Loucy (cell line): ENCODE measurements around the gene SLC35B1.
"Not testable (repeated sequence)": the region's sequence is repeated elsewhere in the genome, so short reads cannot be mapped to it uniquely, and the experiment has no call there.

Experiments used
- H2AFZ ChIP-seq: fragments of 200-600 bp; sonication (generic); 2 replicates; pipeline ENCODE4 v1.6.0; 2016; ENCODE audit warnings: antibody characterized with exemption, mild to moderate bottlenecking, low read length, moderate library complexity
- H3F3A ChIP-seq: fragments of 200-600 bp; 2 replicates; pipeline ENCODE4 v1.6.0; 2016; ENCODE audit warnings: antibody characterized with exemption, low read depth, mild to moderate bottlenecking
- H3K27me3 ChIP-seq: fragments of 200-600 bp; sonication (generic); 2 replicates; pipeline ENCODE4 v1.6.1; 2014; ENCODE audit warnings: low read length, mild to moderate bottlenecking; ENCODE audit not compliant: insufficient read depth, poor library complexity, severe bottlenecking
- H3K36me3 ChIP-seq: fragments of 200-600 bp; sonication (generic); 2 replicates; pipeline ENCODE4 v1.6.1; 2016; ENCODE audit warnings: low read length; ENCODE audit not compliant: insufficient read depth
- H3K4me1 ChIP-seq: fragments of 200-600 bp; sonication (generic); 2 replicates; pipeline ENCODE4 v1.5.1; 2014; ENCODE audit warnings: low read length, mild to moderate bottlenecking; ENCODE audit not compliant: insufficient read depth, poor library complexity, severe bottlenecking
- H3K4me2 ChIP-seq: fragments of 200-600 bp; sonication (generic); 2 replicates; pipeline ENCODE4 v1.6.0; 2014; ENCODE audit warnings: antibody characterized with exemption, low read length, low read depth, mild to moderate bottlenecking; ENCODE audit not compliant: poor library complexity, severe bottlenecking
- H3K4me3 ChIP-seq: fragments of 200-600 bp; sonication (generic); 2 replicates; pipeline ENCODE4 v1.5.1; 2014; ENCODE audit warnings: low read length, mild to moderate bottlenecking, mixed read lengths; ENCODE audit not compliant: poor library complexity, severe bottlenecking
- H3K79me2 ChIP-seq: fragments of 200-600 bp; sonication (generic); 2 replicates; pipeline ENCODE4 v1.6.1; 2014; ENCODE audit warnings: low read length; ENCODE audit not compliant: insufficient read depth
- H3K9ac ChIP-seq: fragments of 200-600 bp; sonication (generic); 2 replicates; pipeline ENCODE4 v1.6.0; 2014; ENCODE audit warnings: mild to moderate bottlenecking, low read depth, low read length, moderate library complexity; ENCODE audit not compliant: poor library complexity, severe bottlenecking
- H3K9me2 ChIP-seq: fragments of 200-600 bp; sonication (generic); replicated peaks from 2 replicates; pipeline ENCODE4 v1.6.1; 2016; ENCODE audit warnings: low read depth, low read length, mixed read lengths
- H3K9me3 ChIP-seq: fragments of 200-600 bp; sonication (generic); 2 replicates; pipeline ENCODE4 v1.6.1; 2014; ENCODE audit warnings: mild to moderate bottlenecking, antibody characterized with exemption, low read length, low read depth; ENCODE audit not compliant: insufficient read depth
- H4K20me1 ChIP-seq: fragments of 200-600 bp; sonication (generic); 2 replicates; pipeline ENCODE4 v1.6.0; 2014; ENCODE audit warnings: antibody characterized with exemption, low read length, mild to moderate bottlenecking; ENCODE audit not compliant: insufficient read depth, poor library complexity, severe bottlenecking
- CTCF ChIP-seq: fragments of 200-600 bp; sonication (generic); conservative IDR thresholded peaks from 2 replicates; pipeline ENCODE4 v1.5.1; 2014; ENCODE audit warnings: mild to moderate bottlenecking, antibody characterized with exemption, low read length
- EZH2phosphoT487 ChIP-seq: fragments of 200-600 bp; IDR thresholded peaks from 2 replicates; pipeline ENCODE4 v1.6.1; 2018; ENCODE audit warnings: antibody characterized with exemption, mild to moderate bottlenecking, moderate library complexity, borderline replicate concordance

Gene SLC35B1

DNA sequence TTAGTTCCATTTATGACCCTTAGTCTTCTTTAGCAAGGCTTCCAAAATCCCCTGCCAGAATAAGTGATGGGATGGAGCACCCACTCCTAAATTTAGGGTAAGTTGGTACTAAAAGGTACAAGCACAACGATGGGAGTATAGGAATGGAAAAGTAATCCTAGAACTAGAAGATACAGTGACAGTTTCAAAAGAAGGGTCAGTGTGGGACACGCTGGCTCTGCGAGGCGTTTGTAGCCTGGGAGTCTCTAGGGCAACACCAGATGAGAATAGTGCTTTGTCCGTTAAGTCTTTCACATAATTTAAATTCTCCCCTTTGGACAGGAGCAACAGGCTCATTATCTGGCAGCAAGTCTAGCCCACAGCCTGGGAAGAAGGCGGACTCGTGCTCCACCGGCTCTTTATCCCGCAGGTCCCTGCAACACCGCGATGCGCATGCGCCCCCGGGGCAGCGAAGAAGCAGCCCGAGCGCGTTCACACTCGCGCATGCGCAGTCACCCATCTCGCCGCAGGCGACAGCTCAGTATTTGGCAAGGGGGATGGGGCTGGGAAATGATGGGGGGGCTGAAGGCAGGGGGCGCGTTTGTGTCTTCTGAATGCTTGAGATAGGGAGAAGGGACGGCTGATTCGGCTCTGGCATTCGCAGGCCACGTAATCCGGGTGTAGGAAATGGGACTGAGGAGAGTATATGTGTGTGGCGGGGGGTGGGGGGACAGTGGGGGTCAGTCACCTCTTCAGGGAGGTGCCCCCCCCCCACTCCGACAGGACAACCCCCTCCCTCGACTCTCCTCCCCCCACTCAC lies 30.4 kb downstream of the SLC35B1 start:
- Histone ChIP-seq H3F3A (no peaks in the 10 kb centered on the region), H3K9me2 (no peaks in the 10 kb centered on the region), H3K27me3 (no peaks in the 10 kb centered on the region), H3K9ac (peak overlapping the region; percentile 83), H3K4me1 (peaks cover 27% of the 10 kb centered on the region), H3K4me3 (peak overlapping the region; percentile 85), H3K9me3 (no peaks in the 10 kb centered on the region), H4K20me1 (peaks cover 40% of the 10 kb centered on the region), H3K79me2 (peaks cover 46% of the 10 kb centered on the region), H2AFZ (peak overlapping the region; percentile 70), H3K4me2 (peak overlapping the region; percentile 90), H3K36me3 (no peaks in the 10 kb centered on the region)
- TF ChIP-seq EZH2phosphoT487 (no peak), CTCF (no peak)

GRCh38 chr17:49676276-49676868 lies 31.4 kb downstream of the SLC35B1 start:
- peak overlapping the region; percentile 83 for H3K9ac ChIP-seq
- H3K4me2 ChIP-seq = peak overlapping the region; percentile 90
- H3K4me3 ChIP-seq = peak overlapping the region; percentile 85
- H3K27me3 ChIP-seq = no peaks in the 10 kb centered on the region
- peaks cover 42% of the 10 kb centered on the region for H4K20me1 ChIP-seq
- TF ChIP-seq EZH2phosphoT487 = no peak
- TF ChIP-seq CTCF = no peak
- H3K4me1 ChIP-seq = peaks cover 27% of the 10 kb centered on the region
- peaks cover 56% of the 10 kb centered on the region for H3K79me2 ChIP-seq
- no peaks in the 10 kb centered on the region for H3K36me3 ChIP-seq
- no peaks in the 10 kb centered on the region for H3K9me3 ChIP-seq
- no peak overlapping the region for H2AFZ ChIP-seq
- no peaks in the 10 kb centered on the region for H3K9me2 ChIP-seq
- H3F3A ChIP-seq = no peaks in the 10 kb centered on the region

DNA sequence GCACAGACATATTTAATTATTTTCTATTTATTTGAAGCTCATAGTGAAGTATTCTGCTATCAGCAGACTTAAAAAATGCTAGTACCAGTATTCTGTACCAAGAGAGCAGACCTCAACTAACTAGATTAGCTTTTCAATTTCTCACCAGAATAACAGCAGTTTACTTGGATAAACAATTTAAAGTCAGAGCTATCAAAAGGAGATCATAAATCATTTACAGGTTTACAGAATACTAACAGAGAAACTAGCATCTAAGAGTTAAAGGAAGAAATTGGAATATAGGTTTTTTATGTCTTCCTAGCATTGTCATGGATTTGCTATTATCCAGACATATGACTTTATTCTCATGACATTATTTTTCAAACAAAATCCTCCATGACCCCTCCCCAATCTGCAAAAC lies 33.3 kb downstream of the SLC35B1 start:
- Histone ChIP-seq H3F3A (no peaks in the 10 kb centered on the region), H3K79me2 (peaks cover 74% of the 10 kb centered on the region), H3K4me1 (peaks cover 43% of the 10 kb centered on the region), H4K20me1 (peaks cover 58% of the 10 kb centered on the region), H3K9me3 (no peaks in the 10 kb centered on the region), H3K27me3 (no peaks in the 10 kb centered on the region), H2AFZ (no peak overlapping the region), H3K4me3 (peak overlapping the region; percentile 85), H3K4me2 (peak overlapping the region; percentile 90), H3K9ac (peak overlapping the region; percentile 7), H3K9me2 (no peaks in the 10 kb centered on the region), H3K36me3 (no peaks in the 10 kb centered on the region)
- TF ChIP-seq EZH2phosphoT487 (no peak), CTCF (no peak)

DNA sequence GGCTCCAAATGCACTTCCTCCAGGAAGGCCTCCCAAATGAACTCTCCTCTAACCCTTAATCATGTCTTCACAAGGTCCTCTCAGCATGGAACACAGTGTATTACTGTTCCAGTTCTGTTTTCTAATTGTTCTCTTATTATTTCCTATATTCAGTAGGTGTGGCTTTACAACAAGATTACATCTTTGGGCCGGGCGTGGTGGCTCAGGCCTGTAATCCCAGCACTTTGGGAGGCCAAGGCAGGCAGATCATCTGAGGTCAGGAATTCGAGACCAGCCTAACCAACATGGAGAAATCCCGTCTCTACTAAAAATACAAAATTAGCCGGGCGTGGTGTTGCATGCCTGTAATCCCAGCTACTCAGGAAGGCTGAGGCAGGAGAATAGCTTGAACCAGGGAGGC lies 34.1 kb downstream of the SLC35B1 start:
- not testable (repeated sequence) for H3K9me3 ChIP-seq, H3K4me2 ChIP-seq, H3K4me3 ChIP-seq, H3K9ac ChIP-seq, H3K27me3 ChIP-seq, H2AFZ ChIP-seq, H3K36me3 ChIP-seq, H3K9me2 ChIP-seq, H3F3A ChIP-seq
- Histone ChIP-seq H4K20me1 (peaks cover 58% of the 10 kb centered on the region), H3K4me1 (peaks cover 43% of the 10 kb centered on the region), H3K79me2 (peaks cover 77% of the 10 kb centered on the region)
